ENCODE data around the gene PIP4K2A. TPM values are rescaled to one million over a fixed set of nuclear protein-coding genes. Genes with fewer than 3 reads are reported as not detected.

PIP4K2A gene
- total RNA-seq, 4 donors from 2014 or later = 6.8 to 34.7 (median 15.4) TPM

DNA sequence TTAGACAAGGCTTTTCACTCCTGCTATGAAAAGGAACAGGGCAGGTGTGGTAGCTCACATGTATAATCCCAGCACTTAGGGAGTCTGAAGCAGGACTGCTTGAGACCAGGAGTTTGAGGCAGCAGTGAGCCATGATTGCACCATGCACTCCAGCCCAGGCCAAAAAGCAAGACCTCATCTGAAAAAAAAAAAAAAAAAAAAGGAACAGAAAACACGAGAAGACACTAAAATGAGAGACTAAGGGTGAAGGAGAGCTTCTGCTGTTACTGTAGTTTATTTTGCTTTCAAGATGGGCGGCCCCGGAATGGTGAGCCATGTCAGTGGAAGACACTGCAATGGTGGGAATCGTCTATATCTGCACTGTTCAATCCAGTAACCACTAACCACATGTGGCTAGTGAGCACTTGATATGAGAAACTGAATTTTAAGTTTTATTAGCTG is 9.9 kb downstream of the PIP4K2A start:
- TF ChIP-seq, protein P1, sequence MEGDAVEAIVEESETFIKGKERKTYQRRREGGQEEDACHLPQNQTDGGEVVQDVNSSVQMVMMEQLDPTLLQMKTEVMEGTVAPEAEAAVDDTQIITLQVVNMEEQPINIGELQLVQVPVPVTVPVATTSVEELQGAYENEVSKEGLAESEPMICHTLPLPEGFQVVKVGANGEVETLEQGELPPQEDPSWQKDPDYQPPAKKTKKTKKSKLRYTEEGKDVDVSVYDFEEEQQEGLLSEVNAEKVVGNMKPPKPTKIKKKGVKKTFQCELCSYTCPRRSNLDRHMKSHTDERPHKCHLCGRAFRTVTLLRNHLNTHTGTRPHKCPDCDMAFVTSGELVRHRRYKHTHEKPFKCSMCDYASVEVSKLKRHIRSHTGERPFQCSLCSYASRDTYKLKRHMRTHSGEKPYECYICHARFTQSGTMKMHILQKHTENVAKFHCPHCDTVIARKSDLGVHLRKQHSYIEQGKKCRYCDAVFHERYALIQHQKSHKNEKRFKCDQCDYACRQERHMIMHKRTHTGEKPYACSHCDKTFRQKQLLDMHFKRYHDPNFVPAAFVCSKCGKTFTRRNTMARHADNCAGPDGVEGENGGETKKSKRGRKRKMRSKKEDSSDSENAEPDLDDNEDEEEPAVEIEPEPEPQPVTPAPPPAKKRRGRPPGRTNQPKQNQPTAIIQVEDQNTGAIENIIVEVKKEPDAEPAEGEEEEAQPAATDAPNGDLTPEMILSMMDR (IDR thresholded peaks at IDR 0.05) = no peak
- TF ChIP-seq POLR2A (IDR thresholded peaks at IDR 0.05) = no peak
- Histone ChIP-seq H3K27ac (peak overlapping the region in 1 of 4 donors; percentile 35), H3K36me3 (no peaks in the 10 kb centered on the region), H3K4me3 (no peak overlapping the region), H3K4me1 (peaks cover 0 to 42% (median 12%) of the 10 kb centered on the region in 4 donors), H3K9me3 (no peaks in the 10 kb centered on the region), H3K27me3 (no peaks in the 10 kb centered on the region)
- no peak for DNase-seq

- no peak overlapping the region for H3K4me3 ChIP-seq
- no peak overlapping the region for H3K27ac ChIP-seq
- no peaks in the 10 kb centered on the region for H3K27me3 ChIP-seq
- TF ChIP-seq, protein P1 (IDR thresholded peaks at IDR 0.05) = no peak
- no peak for TF ChIP-seq POLR2A (IDR thresholded peaks at IDR 0.05)
- H3K36me3 ChIP-seq = no peaks in the 10 kb centered on the region
- H3K9me3 ChIP-seq = no peaks in the 10 kb centered on the region
- DNase-seq = no peak
- peaks cover 0 to 42% (median 12%) of the 10 kb centered on the region in 4 donors for H3K4me1 ChIP-seq
These were observed 12.0 kb downstream of the PIP4K2A start for GRCh38 chr10:22702348-22702747.

DNA sequence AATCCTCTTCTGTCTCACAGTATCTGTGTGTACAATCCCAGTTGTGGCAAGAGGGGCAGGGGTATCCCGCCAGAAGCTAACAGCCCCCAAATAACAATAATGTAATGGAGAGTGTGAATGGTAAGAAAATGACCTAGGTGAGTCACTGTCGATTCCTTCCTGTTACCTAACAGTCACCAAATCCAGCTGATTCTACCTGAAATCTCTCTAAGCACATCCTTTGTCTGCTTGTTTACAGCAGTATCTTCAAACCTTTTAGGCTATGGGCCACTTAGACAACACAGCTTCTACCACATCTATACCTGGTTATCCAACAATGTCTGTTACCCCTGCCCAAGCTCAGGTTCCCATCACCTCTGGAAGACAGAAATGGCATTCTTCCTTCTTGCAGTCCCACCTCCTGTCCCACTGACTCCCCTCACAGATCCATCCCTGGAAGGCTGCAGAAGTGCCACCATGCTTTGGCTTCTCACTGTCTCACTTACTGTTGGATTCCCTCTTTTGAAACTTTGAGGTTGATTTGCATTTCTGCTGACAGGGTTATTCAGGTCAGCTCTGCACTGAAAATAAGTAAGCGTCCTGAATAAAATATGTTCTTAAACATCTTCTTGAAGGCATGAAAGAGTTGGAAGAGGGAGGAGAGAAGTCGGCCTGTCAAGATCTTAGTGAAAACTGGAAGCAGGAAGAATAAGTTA is 13.1 kb downstream of the PIP4K2A start:
- no peaks in the 10 kb centered on the region for H3K36me3 ChIP-seq
- DNase-seq = no peak
- no peaks in the 10 kb centered on the region for H3K9me3 ChIP-seq
- TF ChIP-seq POLR2A (IDR thresholded peaks at IDR 0.05) = no peak
- TF ChIP-seq, protein P1 (IDR thresholded peaks at IDR 0.05) = no peak
- H3K4me1 ChIP-seq = peaks cover 0 to 37% (median 15%) of the 10 kb centered on the region in 4 donors
- no peak overlapping the region for H3K4me3 ChIP-seq
- H3K27me3 ChIP-seq = no peaks in the 10 kb centered on the region
- peak overlapping the region in 2 of 4 donors; percentile 23 to 38 for H3K27ac ChIP-seq

DNA sequence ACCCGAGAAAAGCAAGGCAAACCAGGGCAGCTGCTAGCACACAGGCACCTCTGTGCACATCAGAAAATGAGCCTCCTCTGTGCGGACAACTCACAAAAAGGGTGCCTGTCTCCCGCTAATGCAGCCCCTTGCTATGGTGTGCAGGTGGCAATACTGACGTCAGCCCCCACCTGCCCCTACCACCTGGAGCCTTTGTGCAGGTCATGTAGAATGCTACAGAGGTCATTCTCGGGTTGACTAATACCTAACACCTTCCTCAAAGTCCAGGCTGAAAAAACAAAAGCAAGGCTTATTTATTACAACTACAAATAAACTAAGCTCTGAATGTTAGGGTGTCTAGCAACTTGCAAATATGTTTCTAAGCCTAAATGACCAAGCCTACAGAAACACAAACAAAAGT is 13.9 kb downstream of the PIP4K2A start:
- H3K4me3 ChIP-seq = no peak overlapping the region
- H3K36me3 ChIP-seq = no peaks in the 10 kb centered on the region
- no peaks in the 10 kb centered on the region for H3K9me3 ChIP-seq
- DNase-seq = no peak
- TF ChIP-seq, protein P1 (IDR thresholded peaks at IDR 0.05) = no peak
- no peak for TF ChIP-seq POLR2A (IDR thresholded peaks at IDR 0.05)
- no peaks in the 10 kb centered on the region for H3K27me3 ChIP-seq
- H3K27ac ChIP-seq = no peak overlapping the region
- peaks cover 0 to 34% (median 14%) of the 10 kb centered on the region in 4 donors for H3K4me1 ChIP-seq

DNA sequence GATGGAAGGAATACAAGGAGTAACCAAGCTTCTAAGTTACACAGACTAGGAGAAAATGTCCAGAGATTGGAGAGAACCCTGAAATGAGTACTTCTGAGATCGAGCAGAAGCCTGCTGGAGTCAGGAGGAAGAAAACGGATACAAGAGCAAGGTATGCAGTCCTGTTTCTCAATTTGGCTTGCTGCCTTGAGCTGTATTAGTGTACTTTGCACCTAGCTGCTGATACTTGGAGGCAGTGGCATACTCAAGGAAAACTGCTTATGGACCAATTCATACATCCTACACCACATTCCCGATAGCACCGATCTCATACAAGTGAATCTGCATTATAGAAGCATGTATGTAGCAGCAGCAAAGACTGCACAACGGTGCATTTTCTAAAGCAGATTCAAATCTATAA is 14.4 kb downstream of the PIP4K2A start:
- H3K27me3 ChIP-seq = no peaks in the 10 kb centered on the region
- no peaks in the 10 kb centered on the region for H3K36me3 ChIP-seq
- no peak overlapping the region for H3K4me3 ChIP-seq
- no peak for DNase-seq
- peaks cover 0 to 34% (median 12%) of the 10 kb centered on the region in 4 donors for H3K4me1 ChIP-seq
- TF ChIP-seq, protein P1 (IDR thresholded peaks at IDR 0.05) = no peak
- TF ChIP-seq POLR2A (IDR thresholded peaks at IDR 0.05) = no peak
- H3K27ac ChIP-seq = no peak overlapping the region
- no peaks in the 10 kb centered on the region for H3K9me3 ChIP-seq
